H9 (cell line): ENCODE results near the gene RESP18. TPM values are rescaled to one million over a fixed set of nuclear protein-coding genes. Genes with fewer than 3 reads are reported as not detected.
"Not testable (repeated sequence)": the region's sequence is repeated elsewhere in the genome, so short reads cannot be mapped to it uniquely, and the experiment has no call there.

Experiments
- DNase-seq: peaks from one replicate; pipeline ENCODE4 v3.0.0-alpha.2; 2017
- H2AFZ ChIP-seq: one replicate; pipeline ENCODE4 v1.6.1; 2013; ENCODE audit warnings: mild to moderate bottlenecking, low read length, control low read depth, moderate library complexity
- H2AK5ac ChIP-seq: 2 replicates; pipeline ENCODE4 v1.6.1; 2013; ENCODE audit warnings: low read length, control low read depth, mixed read lengths; ENCODE audit not compliant: insufficient read length
- H2BK120ac ChIP-seq: one replicate; pipeline ENCODE4 v1.6.1; 2013; ENCODE audit warnings: low read depth, mild to moderate bottlenecking, low read length, control low read depth, inconsistent platforms; ENCODE audit not compliant: poor library complexity, severe bottlenecking
- H2BK12ac ChIP-seq: 2 replicates; pipeline ENCODE4 v1.6.1; 2013; ENCODE audit warnings: low read length, control low read depth, mixed read lengths, low read depth; ENCODE audit not compliant: insufficient read length
- H2BK15ac ChIP-seq: 2 replicates; pipeline ENCODE4 v1.6.1; 2013; ENCODE audit warnings: low read depth, low read length, control low read depth
- H2BK20ac ChIP-seq: one replicate; pipeline ENCODE4 v1.6.1; 2013; ENCODE audit warnings: low read depth, mild to moderate bottlenecking, low read length, control low read depth, inconsistent platforms; ENCODE audit not compliant: poor library complexity, severe bottlenecking
- H2BK5ac ChIP-seq: 2 replicates; pipeline ENCODE4 v1.6.1; 2013; ENCODE audit warnings: low read length, control low read depth, mixed read lengths; ENCODE audit not compliant: insufficient read length
- H3K14ac ChIP-seq: 2 replicates; pipeline ENCODE4 v1.6.1; 2013; ENCODE audit warnings: low read length, control low read depth; ENCODE audit not compliant: insufficient read depth
- H3K18ac ChIP-seq: 2 replicates; pipeline ENCODE4 v1.6.1; 2013; ENCODE audit warnings: low read depth, mild to moderate bottlenecking, mixed read lengths, low read length, control low read depth; ENCODE audit not compliant: insufficient read length
- H3K23ac ChIP-seq: 2 replicates; pipeline ENCODE4 v1.6.1; 2013; ENCODE audit warnings: low read length, control low read depth, mixed read lengths, low read depth; ENCODE audit not compliant: insufficient read length
- H3K23me2 ChIP-seq: 2 replicates; pipeline ENCODE4 v1.6.1; 2013; ENCODE audit warnings: low read depth, mild to moderate bottlenecking, mixed read lengths, low read length, control low read depth; ENCODE audit not compliant: insufficient read length, poor library complexity, severe bottlenecking
- H3K27ac ChIP-seq: 2 replicates; pipeline ENCODE4 v1.5.1; 2013; ENCODE audit warnings: low read length, control low read depth, mixed read lengths, low read depth; ENCODE audit not compliant: insufficient read length
- H3K27me3 ChIP-seq: 2 replicates; pipeline ENCODE4 v1.6.1; 2013; ENCODE audit warnings: low read length, control low read depth, inconsistent platforms; ENCODE audit not compliant: insufficient read depth
- H3K4ac ChIP-seq: 2 replicates; pipeline ENCODE4 v1.6.1; 2013; ENCODE audit warnings: low read depth, mild to moderate bottlenecking, control low read depth, inconsistent platforms, low read length, moderate library complexity
- H3K4me1 ChIP-seq: 2 replicates; pipeline ENCODE4 v1.6.1; 2013; ENCODE audit warnings: low read length, control low read depth, inconsistent platforms; ENCODE audit not compliant: insufficient read depth
- H3K4me2 ChIP-seq: 2 replicates; pipeline ENCODE4 v1.6.1; 2013; ENCODE audit warnings: low read length, control low read depth, mixed read lengths; ENCODE audit not compliant: insufficient read length, insufficient read depth
- H3K56ac ChIP-seq: 2 replicates; pipeline ENCODE4 v1.6.1; 2013; ENCODE audit warnings: low read depth, mild to moderate bottlenecking, mixed read lengths, low read length, control low read depth; ENCODE audit not compliant: insufficient read length
- H3K79me1 ChIP-seq: 2 replicates; pipeline ENCODE4 v1.6.1; 2013; ENCODE audit warnings: low read depth, mild to moderate bottlenecking, moderate library complexity, low read length, control low read depth, inconsistent platforms; ENCODE audit not compliant: insufficient read depth, poor library complexity, severe bottlenecking
- H3K79me2 ChIP-seq: 2 replicates; pipeline ENCODE4 v1.6.1; 2013; ENCODE audit warnings: low read length, control low read depth, inconsistent platforms; ENCODE audit not compliant: insufficient read depth
- H3K9ac ChIP-seq: 2 replicates; pipeline ENCODE4 v1.6.1; 2013; ENCODE audit warnings: low read length, control low read depth, mixed read lengths; ENCODE audit not compliant: insufficient read length; ENCODE audit errors: extremely low read depth
- H3K9me3 ChIP-seq: one replicate; pipeline ENCODE4 v1.6.1; 2013; ENCODE audit warnings: low read depth, low read length, inconsistent platforms; ENCODE audit not compliant: control insufficient read depth
- H3T11ph ChIP-seq: one replicate; pipeline ENCODE4 v1.6.1; 2013; ENCODE audit warnings: mild to moderate bottlenecking, low read length, control low read depth, inconsistent platforms
- H4K20me1 ChIP-seq: one replicate; pipeline ENCODE4 v1.6.1; 2013; ENCODE audit not compliant: control insufficient read depth, insufficient read length, insufficient read depth
- H4K5ac ChIP-seq: 2 replicates; pipeline ENCODE4 v1.6.1; 2013; ENCODE audit warnings: low read depth, mild to moderate bottlenecking, mixed read lengths, low read length, control low read depth; ENCODE audit not compliant: insufficient read length
- H4K8ac ChIP-seq: replicated peaks from 2 replicates; pipeline ENCODE4 v1.6.1; 2013; ENCODE audit warnings: low read length, control low read depth, mixed read lengths, low read depth; ENCODE audit not compliant: insufficient read length
- H4K91ac ChIP-seq: 2 replicates; pipeline ENCODE4 v1.6.1; 2013; ENCODE audit warnings: low read depth, mild to moderate bottlenecking, moderate library complexity, mixed read lengths, low read length, control low read depth; ENCODE audit not compliant: insufficient read length
- H3K27ac Mint-ChIP-seq, 3 experiments: 2 replicates in 2 of 3; 3 replicates in 1 of 3; pipeline ENCODE4 v1.8.0; 2020 to 2021; ENCODE audit warnings: mixed read lengths in 3 of 3, mild to moderate bottlenecking in 1 of 3, moderate library complexity in 1 of 3
- H3K27me3 Mint-ChIP-seq: 2 replicates; pipeline ENCODE4 v1.8.0; 2021; ENCODE audit warnings: low read depth, mild to moderate bottlenecking, moderate library complexity, mixed read lengths
- H3K36me3 Mint-ChIP-seq, 3 experiments: 2 replicates in 2 of 3; 3 replicates in 1 of 3; pipeline ENCODE4 v1.8.0; 2020 to 2021; ENCODE audit warnings: low read depth in 3 of 3, mixed read lengths in 3 of 3; ENCODE audit not compliant: insufficient read depth in 1 of 3
- H3K4me1 Mint-ChIP-seq, 2 experiments: 2 replicates each; pipeline ENCODE4 v1.8.0; 2020; ENCODE audit warnings: mixed read lengths in 2 of 2
- H3K4me3 Mint-ChIP-seq, 2 experiments: 2 replicates in 1 of 2; 3 replicates in 1 of 2; pipeline ENCODE4 v1.8.0; 2020 to 2021; ENCODE audit warnings: mild to moderate bottlenecking in 2 of 2, mixed read lengths in 2 of 2, moderate library complexity in 1 of 2
- H3K9me3 Mint-ChIP-seq, 2 experiments: 2 replicates in 1 of 2; 3 replicates in 1 of 2; pipeline ENCODE4 v1.8.0; 2020; ENCODE audit warnings: mild to moderate bottlenecking in 2 of 2, mixed read lengths in 2 of 2, moderate library complexity in 1 of 2
- CTCF ChIP-seq: fragments of 200-600 bp; sonication (generic); conservative IDR thresholded peaks from 3 replicates; pipeline ENCODE4 v1.8.0; 2021; ENCODE audit warnings: antibody characterized with exemption, mild to moderate bottlenecking
- WGBS: extraction: QIAGEN DNeasy Blood & Tissue Kit; methylation state at CpG from one replicate; pipeline ENCODE4 v1.1.7; 2013; ENCODE audit warnings: missing lambda C conversion rate, low lambda C conversion rate, mixed read lengths; ENCODE audit not compliant: insufficient read length; ENCODE audit errors: extremely low coverage; 5-methylcytosine and 5-hydroxymethylcytosine counted together
- total RNA-seq: library from RNA; stranded (reverse); gene quantifications from 2 replicates; pipeline ENCODE4 v1.2.1, GENCODE V29; 2021

RESP18 gene
- total RNA-seq, 1 experiment from 2014 or later = not detected

- no peaks in the 10 kb centered on the region for H3K23me2 ChIP-seq
- Mint-ChIP-seq H3K4me1 (peaks cover 12 to 13% of the 10 kb centered on the region in 2 experiments), H3K36me3 (peaks cover 0 to 5% (median 1%) of the 10 kb centered on the region in 3 experiments; a peak in 3 of 7 replicates), H3K27ac (no peak overlapping the region), H3K27me3 (peaks cover 8% of the 10 kb centered on the region), H3K4me3 (no peak overlapping the region), H3K9me3 (peaks cover 0 to 2% of the 10 kb centered on the region in 2 experiments; a peak in 3 of 5 replicates)
- H3K27ac ChIP-seq = no peak overlapping the region
- no peak overlapping the region for H2BK15ac ChIP-seq
- H2AK5ac ChIP-seq = no peak overlapping the region
- H3K27me3 ChIP-seq = no peaks in the 10 kb centered on the region
- H3K4me2 ChIP-seq = no peak overlapping the region
- DNase-seq = no peak
- no peak overlapping the region for H3T11ph ChIP-seq
- no peaks in the 10 kb centered on the region for H3K79me2 ChIP-seq
- no peak overlapping the region for H3K18ac ChIP-seq
- no peak overlapping the region for H2AFZ ChIP-seq
- H3K14ac ChIP-seq = no peak overlapping the region
- H4K91ac ChIP-seq = no peak overlapping the region
- no peak overlapping the region for H2BK5ac ChIP-seq
- no peak overlapping the region for H2BK120ac ChIP-seq
- H2BK20ac ChIP-seq = no peak overlapping the region
- H3K79me1 ChIP-seq = no peaks in the 10 kb centered on the region
- H3K4me1 ChIP-seq = no peaks in the 10 kb centered on the region; the same call in 1 of the 2 replicates
- H4K5ac ChIP-seq = no peak overlapping the region
- H4K8ac ChIP-seq = no peak overlapping the region
- no peaks in the 10 kb centered on the region for H3K9me3 ChIP-seq
- no peak for TF ChIP-seq CTCF
- no peak overlapping the region for H3K23ac ChIP-seq
- no peak overlapping the region for H3K4ac ChIP-seq
- H4K20me1 ChIP-seq = no peaks in the 10 kb centered on the region
- no peak overlapping the region for H3K9ac ChIP-seq
- no peak overlapping the region for H3K56ac ChIP-seq
- no peak overlapping the region for H2BK12ac ChIP-seq
- WGBS = no CpG with 5 or more reads among the region's 16 CpGs
Observed at GRCh38 chr2:219314804-219315468, 17.6 kb downstream of the RESP18 start.

GRCh38 chr2:219312683-219313263 is 19.8 kb downstream of the RESP18 start:
- not testable (repeated sequence) for H3K9ac ChIP-seq, H2BK120ac ChIP-seq, H4K20me1 ChIP-seq, H3K9me3 ChIP-seq, H4K91ac ChIP-seq, H4K5ac ChIP-seq, H3K9me3 Mint-ChIP-seq, H2AFZ ChIP-seq, H3K18ac ChIP-seq, H3K27me3 ChIP-seq, H4K8ac ChIP-seq, H3K79me2 ChIP-seq, H3K27ac ChIP-seq, H3K36me3 Mint-ChIP-seq, H3K27ac Mint-ChIP-seq, H3K4me3 Mint-ChIP-seq, H2AK5ac ChIP-seq, H3K4ac ChIP-seq, DNase-seq, H3K4me1 ChIP-seq, H3K4me2 ChIP-seq, H2BK20ac ChIP-seq, H3T11ph ChIP-seq, H3K79me1 ChIP-seq, H2BK5ac ChIP-seq, H2BK15ac ChIP-seq, H2BK12ac ChIP-seq, H3K23ac ChIP-seq, H3K56ac ChIP-seq, H3K14ac ChIP-seq
- Mint-ChIP-seq H3K27me3 (peaks cover 15% of the 10 kb centered on the region), H3K4me1 (peaks cover 23 to 24% of the 10 kb centered on the region in 2 experiments)
- H3K23me2 ChIP-seq = peaks cover 11% of the 10 kb centered on the region
- no CpG with 5 or more reads among the region's 49 CpGs for WGBS
